Neural crest cell (in vitro differentiated cells): ENCODE measurements around the gene ST6GAL1. TPM values are rescaled to one million over a fixed set of nuclear protein-coding genes. Genes with fewer than 3 reads are reported as not detected.

Experiments
- DNase-seq: peaks from one replicate; pipeline ENCODE4 v3.0.0; 2021; ENCODE audit warnings: low read depth, mixed read lengths, low spot score
- H3K27ac Mint-ChIP-seq: one replicate; pipeline ENCODE4 v1.8.0; 2021; ENCODE audit warnings: mild to moderate bottlenecking, mixed read lengths; ENCODE audit not compliant: unreplicated experiment
- H3K27me3 Mint-ChIP-seq: 2 replicates; pipeline ENCODE4 v1.8.0; 2021; ENCODE audit warnings: low read depth, mild to moderate bottlenecking, mixed read lengths
- H3K36me3 Mint-ChIP-seq: 2 replicates; pipeline ENCODE4 v1.8.0; 2021; ENCODE audit warnings: low read depth, mild to moderate bottlenecking, mixed read lengths
- H3K4me1 Mint-ChIP-seq: 2 replicates; pipeline ENCODE4 v1.8.0; 2021; ENCODE audit warnings: mixed read lengths
- H3K4me3 Mint-ChIP-seq: one replicate; pipeline ENCODE4 v1.8.0; 2021; ENCODE audit warnings: mild to moderate bottlenecking, mixed read lengths
- H3K9me3 Mint-ChIP-seq: 2 replicates; pipeline ENCODE4 v1.8.0; 2021; ENCODE audit warnings: mixed read lengths
- total RNA-seq: library from RNA; stranded (reverse); gene quantifications from 2 replicates; pipeline ENCODE4 v1.2.1, GENCODE V29; 2021
- TF ChIP-seq, protein P1 (sequence below): fragments of 200-600 bp; sonication (generic); conservative IDR thresholded peaks from 2 replicates; pipeline ENCODE4 v1.5.0; 2021; ENCODE audit warnings: antibody characterized with exemption, mild to moderate bottlenecking

The ST6GAL1 gene
- total RNA-seq, 1 donor from 2014 or later: 32.6 TPM

DNA sequence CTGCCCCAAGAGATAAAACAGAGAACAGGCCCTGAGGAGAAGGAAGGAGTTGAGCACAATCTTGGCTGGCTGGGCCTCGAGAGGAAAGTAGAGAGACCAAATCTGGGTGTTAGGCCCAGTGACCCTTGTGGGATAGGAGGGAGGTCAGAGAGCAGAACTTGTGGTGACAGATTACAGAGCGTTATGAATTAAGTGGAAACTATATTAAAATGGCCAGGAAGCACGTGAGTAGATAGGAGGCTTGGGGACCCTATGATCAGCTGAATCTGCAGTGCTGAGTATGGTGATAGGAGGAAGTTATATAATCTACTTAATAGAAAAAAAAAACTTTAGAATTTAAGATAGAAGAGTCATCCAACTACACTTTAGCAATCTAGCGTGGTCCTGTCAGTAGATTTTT lies 30.0 kb downstream of the ST6GAL1 start:
- no peaks in the 10 kb centered on the region for H3K9me3 Mint-ChIP-seq
- DNase-seq: no peak
- H3K4me3 Mint-ChIP-seq: no peak overlapping the region
- TF ChIP-seq, protein P1, sequence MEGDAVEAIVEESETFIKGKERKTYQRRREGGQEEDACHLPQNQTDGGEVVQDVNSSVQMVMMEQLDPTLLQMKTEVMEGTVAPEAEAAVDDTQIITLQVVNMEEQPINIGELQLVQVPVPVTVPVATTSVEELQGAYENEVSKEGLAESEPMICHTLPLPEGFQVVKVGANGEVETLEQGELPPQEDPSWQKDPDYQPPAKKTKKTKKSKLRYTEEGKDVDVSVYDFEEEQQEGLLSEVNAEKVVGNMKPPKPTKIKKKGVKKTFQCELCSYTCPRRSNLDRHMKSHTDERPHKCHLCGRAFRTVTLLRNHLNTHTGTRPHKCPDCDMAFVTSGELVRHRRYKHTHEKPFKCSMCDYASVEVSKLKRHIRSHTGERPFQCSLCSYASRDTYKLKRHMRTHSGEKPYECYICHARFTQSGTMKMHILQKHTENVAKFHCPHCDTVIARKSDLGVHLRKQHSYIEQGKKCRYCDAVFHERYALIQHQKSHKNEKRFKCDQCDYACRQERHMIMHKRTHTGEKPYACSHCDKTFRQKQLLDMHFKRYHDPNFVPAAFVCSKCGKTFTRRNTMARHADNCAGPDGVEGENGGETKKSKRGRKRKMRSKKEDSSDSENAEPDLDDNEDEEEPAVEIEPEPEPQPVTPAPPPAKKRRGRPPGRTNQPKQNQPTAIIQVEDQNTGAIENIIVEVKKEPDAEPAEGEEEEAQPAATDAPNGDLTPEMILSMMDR: no peak
- H3K36me3 Mint-ChIP-seq: peaks cover 9% of the 10 kb centered on the region
- H3K27ac Mint-ChIP-seq: no peak overlapping the region
- no peaks in the 10 kb centered on the region for H3K27me3 Mint-ChIP-seq
- peaks cover 34% of the 10 kb centered on the region for H3K4me1 Mint-ChIP-seq

DNA sequence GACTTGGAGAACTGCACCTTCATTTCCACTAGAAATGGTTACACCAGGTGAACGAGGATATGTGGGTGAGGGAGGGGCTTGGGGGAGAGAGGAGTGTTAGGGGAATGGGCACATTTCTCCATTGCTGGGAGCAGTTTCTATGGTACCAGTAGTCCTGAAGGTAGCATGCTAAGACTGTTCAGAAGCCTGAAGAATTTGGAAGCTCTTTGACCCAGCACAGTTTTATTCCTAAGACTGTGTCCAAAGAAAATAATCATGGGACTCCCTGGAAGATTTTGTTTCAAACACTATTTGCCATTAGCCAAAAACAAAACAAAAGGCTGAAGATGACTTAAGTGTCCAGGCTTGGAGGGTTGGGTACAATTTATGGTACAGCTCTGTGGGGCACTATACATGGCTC lies 32.1 kb downstream of the ST6GAL1 start:
- H3K27ac Mint-ChIP-seq: no peak overlapping the region
- no peaks in the 10 kb centered on the region for H3K9me3 Mint-ChIP-seq
- peaks cover 45% of the 10 kb centered on the region for H3K4me1 Mint-ChIP-seq
- TF ChIP-seq, protein P1: no peak
- no peak for DNase-seq
- no peak overlapping the region for H3K4me3 Mint-ChIP-seq
- H3K36me3 Mint-ChIP-seq: peaks cover 11% of the 10 kb centered on the region
- no peaks in the 10 kb centered on the region for H3K27me3 Mint-ChIP-seq

DNA sequence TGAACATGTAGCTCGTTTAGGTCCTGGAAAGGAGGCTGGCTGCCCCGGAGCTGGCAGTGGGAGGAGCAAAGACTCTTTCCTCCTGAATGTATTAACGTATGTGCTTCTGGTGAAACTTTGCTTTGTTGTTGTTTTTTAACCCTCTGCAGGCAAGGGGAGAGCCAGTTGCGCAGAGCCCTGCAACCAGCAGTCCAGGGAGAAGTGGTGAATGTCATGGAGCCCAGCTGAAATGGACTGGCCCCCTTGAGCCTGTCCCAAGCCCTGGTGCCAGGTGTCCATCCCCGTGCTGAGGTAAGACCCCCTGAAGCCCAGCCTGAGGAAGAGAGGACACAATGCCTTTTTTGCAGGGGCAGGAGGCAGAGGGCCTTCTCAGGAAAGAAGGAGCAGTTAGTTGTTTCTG lies 33.3 kb downstream of the ST6GAL1 start:
- DNase-seq: no peak
- Mint-ChIP-seq H3K36me3 (peaks cover 17% of the 10 kb centered on the region), H3K9me3 (no peaks in the 10 kb centered on the region), H3K27me3 (no peaks in the 10 kb centered on the region), H3K4me1 (peaks cover 45% of the 10 kb centered on the region), H3K27ac (peak overlapping the region; percentile 52), H3K4me3 (no peak overlapping the region)
- TF ChIP-seq, protein P1: no peak

DNA sequence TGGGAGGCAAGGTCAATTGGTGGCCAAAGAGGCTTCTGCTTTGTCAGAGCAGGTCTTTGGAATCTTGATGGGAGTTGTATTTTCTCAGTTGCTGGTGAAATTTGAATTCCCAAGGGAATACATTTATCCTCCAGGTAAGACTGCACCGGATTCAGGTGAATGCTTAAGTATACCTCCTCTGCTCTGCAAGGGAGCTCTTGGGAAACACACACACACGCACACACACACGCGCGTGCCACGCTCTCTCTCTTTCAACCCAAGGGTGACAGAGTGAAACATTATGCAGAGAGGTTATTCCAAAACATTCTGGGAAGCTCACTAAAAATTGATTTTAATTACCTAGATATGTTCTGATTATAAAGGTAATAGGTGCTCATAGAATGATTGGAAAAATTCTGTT lies 33.7 kb downstream of the ST6GAL1 start:
- Mint-ChIP-seq H3K4me3 (no peak overlapping the region), H3K4me1 (peaks cover 45% of the 10 kb centered on the region), H3K27ac (no peak overlapping the region), H3K36me3 (peaks cover 17% of the 10 kb centered on the region), H3K9me3 (no peaks in the 10 kb centered on the region), H3K27me3 (no peaks in the 10 kb centered on the region)
- DNase-seq: no peak
- TF ChIP-seq, protein P1: no peak

DNA sequence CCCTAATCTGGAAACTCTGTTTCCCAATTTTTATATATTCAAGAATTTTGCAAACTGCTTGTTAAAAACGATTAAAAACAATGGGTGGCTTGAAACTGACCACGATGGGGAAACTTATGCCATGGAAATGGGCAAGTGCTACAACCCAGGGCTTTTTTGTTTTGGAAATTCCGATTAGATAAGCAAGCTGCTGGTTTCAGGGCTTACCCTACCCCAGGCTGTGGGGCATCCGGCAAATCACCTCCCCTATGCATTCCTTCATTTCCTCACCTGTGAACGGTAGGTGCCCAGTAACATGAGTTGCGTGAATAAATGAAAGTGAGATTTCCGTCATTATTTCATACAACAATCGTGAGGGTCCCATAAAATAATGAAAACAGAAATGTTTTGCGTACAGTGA lies 34.3 kb downstream of the ST6GAL1 start:
- Mint-ChIP-seq H3K27me3 (no peaks in the 10 kb centered on the region), H3K9me3 (no peaks in the 10 kb centered on the region), H3K4me3 (no peak overlapping the region), H3K36me3 (peaks cover 19% of the 10 kb centered on the region), H3K27ac (peak overlapping the region; percentile 59), H3K4me1 (peaks cover 45% of the 10 kb centered on the region)
- TF ChIP-seq, protein P1: no peak
- DNase-seq: no peak
